GM21576 (cell line): ENCODE results near the gene TDRD7.
"Not testable (repeated sequence)": the region's sequence is repeated elsewhere in the genome, so short reads cannot be mapped to it uniquely, and the experiment has no call there.

Source experiments
- ATAC-seq: cut with Tn5 transposase; IDR thresholded peaks from one replicate; pipeline ENCODE4 v1.9.1; 2021; ENCODE audit warnings: mild to moderate bottlenecking, moderate library complexity; ENCODE audit not compliant: unreplicated experiment

The TDRD7 gene

GRCh38 chr9:97473717-97474116 lies 61.8 kb downstream of the TDRD7 start:
- ATAC-seq = no peak

DNA sequence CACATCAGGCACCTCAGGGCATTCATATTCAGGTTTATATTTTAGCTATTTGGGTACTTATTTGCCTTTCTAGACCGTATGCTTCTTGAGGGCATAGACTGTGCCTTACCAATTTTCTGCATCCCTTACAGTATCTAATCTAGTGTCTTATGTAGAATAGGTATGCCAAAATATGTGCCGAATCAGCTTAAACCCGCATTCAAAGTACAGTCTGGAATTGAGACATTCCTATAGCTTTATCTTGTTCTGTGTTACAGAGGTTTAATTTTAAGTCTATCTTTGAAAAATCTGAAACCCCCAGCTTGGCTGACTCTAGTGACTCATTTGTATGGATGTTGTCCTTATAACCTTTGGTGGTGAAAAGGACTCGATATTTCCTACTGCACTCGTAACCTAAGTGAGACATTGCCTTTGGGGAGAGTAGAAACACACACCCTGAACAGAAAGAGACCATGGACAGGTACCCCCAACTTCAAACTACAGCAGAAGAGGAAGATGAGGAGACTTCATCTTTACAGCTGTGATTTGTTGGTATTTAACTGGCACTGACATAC lies 62.6 kb downstream of the TDRD7 start:
- ATAC-seq = no peak

GRCh38 chr9:97475059-97475458 lies 63.2 kb downstream of the TDRD7 start:
- no peak for ATAC-seq

DNA sequence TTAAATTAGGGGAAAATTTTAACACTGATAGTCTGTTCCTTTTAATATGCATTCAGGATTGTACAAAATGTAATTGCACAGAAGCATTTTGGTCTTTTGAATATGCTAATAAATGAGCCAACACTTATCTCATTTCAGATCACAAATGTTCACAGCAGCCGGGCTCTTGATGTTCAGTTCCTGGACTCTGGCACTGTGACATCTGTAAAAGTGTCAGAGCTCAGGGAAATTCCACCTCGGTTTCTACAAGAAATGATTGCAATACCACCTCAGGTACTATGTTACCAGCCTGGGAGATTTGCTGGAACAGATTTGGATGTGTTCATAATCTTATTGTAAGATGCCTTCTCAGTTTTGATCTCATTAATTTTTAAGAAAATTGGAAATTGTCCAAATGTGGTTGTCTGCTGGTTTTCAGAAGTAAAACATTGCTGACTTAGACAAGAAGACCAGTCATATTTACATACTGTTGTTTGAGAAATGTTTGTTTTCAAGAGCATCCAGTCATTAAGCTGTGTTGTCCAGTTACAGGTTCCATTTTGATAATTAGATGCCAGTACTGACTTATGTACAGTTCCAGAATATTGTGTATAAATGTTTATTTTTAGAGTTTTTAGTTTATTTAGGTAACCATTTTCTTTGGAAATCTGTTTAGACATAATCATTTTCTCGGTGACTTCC lies 66.5 kb downstream of the TDRD7 start:
- no peak for ATAC-seq

DNA sequence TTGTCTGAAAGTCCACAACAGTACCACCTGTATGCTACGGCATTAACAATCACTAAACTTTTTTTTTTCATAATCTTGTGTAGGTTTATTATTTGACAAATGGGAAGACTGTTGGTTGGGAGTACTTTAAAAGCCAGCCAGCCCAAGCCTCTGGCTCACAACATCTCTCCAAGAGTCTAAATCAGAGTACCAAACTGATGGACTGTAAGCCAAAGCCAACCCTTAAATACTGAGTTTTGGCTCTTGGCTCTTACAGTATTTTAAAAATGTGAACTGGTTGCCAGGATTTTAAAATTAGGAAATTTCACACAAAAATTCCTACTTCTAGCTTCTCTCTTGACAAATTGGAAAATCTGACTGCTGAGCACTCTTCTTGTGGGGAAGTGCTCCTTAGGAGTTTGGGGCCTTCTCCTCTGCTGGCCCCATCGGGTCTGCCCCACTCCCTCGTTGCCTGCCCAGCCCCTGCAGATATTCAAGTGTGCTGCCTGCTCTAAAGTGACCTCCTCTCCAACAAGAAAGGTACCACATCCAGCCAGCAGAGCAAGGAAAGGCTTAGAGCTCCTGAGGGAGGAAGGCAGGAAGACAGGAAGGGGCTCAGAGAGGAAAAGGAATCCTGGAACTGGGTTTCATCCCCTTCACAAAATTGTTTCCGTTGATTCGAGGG lies 67.7 kb downstream of the TDRD7 start:
- no peak for ATAC-seq

GRCh38 chr9:97480174-97480573 lies 68.3 kb downstream of the TDRD7 start:
- no peak for ATAC-seq

DNA sequence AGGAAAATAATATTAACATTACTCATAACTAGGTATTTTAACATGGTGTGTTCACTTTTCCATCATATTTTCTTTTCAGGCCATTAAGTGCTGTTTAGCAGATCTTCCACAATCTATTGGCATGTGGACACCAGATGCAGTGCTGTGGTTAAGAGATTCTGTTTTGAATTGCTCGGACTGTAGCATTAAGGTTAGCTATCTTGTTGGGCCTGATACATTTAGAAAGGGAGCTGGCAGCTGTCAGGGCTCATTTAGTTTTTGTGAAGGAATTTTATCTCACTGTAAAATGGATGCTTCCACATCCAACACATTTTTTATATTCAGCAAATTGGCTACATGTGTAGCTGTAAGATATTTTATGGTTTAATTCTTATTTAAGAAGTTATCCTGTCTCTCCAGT lies 68.9 kb downstream of the TDRD7 start:
- no peak for ATAC-seq

- ATAC-seq = no peak
Observed at GRCh38 chr9:97484134-97484533, 72.2 kb downstream of the TDRD7 start.

DNA sequence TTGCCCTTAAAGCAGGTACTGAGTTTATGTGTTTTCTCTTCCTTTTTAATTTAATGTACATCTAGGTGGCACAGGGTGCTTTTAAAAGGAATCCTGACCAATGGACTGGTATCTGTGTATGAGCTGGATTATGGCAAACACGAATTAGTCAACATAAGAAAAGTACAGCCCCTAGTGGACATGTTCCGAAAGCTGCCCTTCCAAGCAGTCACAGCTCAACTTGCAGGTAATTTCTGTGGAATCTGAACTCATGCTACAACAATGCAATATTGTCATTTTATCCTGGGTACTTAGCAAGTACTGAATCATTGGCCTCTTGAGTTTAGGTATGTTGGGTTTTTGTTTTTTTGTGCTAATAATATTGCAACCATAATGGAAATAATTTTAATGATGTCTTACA lies 75.2 kb downstream of the TDRD7 start:
- ATAC-seq = no peak

DNA sequence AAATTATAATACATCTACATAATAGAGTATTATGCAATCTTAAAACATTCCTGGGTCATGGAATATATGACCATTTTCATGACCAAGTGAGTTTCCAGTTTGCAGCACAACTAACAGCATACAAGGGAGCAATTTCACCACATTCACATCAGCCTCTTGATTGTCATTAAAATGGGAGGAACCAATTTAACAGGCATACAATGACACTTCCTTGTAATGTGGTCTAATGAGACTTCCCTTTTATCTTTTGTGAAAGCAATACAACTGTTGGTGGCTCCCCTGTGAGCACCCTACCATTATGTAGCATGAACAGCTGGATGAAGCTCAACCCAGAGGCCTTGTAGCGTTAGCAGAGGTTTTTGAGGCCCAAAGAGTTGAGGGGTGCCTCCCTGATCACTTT lies 76.0 kb downstream of the TDRD7 start:
- ATAC-seq = no peak

DNA sequence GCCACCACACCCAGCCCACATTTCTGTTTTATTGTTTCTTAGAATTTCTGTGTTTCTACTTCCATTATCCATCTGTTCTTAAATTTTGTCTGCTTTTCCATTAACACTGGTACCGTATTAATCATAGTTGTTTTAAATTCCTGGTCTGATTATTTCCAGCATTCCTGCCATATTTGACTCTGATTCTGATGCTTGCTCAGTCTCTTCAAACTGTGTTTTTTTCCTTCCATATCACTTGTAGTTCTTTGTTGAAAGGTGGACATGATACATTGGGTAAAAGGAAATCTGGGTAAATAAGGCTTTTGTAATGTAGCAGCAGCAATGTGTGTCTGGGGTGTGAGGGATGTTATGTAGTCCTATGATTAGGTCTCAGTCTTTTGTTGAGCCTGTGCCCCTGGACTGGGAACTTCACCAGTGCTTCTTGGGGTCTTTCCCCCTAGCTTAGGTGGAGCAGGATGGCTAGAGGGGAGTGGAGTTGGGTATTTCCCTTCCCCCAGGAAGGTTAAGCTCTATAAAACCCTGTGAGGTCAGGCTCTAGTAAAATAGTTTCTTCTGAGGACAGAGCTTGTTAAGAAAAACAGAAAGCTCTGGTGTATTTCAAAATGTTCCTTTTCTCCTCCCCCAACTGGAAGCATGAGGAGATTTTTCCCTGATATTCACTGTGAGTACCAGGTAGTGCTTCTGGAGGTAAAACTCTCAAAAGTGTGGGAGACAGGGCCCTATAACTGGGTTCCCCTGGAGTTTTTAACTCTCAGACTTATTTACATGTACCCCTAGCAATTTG lies 79.5 kb downstream of the TDRD7 start:
- ATAC-seq = no peak

DNA sequence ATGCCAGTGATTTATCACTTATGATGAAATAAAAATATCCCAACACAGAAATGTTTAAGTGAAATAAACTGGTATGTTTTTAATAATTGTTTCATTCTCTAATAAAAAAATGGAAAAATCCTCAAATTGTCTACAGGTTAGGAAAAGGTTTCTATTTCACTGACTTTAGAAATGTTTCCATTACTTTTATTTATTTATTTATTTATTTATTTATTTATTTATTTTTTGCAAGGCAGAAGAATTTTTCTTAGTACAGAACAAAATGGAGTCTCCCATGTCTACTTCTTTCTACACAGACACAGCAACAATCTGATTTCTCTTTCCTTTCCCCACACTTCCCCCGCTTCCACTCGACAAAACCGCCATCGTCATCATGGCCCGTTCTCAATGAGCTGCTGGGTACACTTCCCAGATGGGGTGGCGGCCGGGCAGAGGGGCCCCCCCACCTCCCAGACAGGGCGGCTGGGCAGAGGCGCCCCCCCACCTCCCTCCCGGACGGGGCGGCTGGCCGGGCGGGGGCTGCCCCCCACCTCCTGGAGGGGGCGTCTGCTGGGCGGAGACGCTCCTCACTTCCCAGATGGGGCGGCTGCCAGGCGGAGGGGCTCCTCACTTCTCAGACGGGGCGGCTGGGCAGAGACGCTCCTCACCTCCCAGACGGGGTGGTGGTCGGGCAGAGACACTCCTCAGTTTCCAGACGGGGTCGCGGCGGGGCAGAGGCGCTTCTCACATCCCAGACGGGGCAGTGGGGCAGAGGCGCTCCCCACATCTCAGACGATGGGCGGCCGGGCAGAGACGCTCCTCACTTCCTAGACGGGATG lies 85.9 kb downstream of the TDRD7 start:
- ATAC-seq = not testable (repeated sequence)

GRCh38 chr9:97498846-97499245 lies 87.0 kb downstream of the TDRD7 start:
- ATAC-seq = not testable (repeated sequence)

DNA sequence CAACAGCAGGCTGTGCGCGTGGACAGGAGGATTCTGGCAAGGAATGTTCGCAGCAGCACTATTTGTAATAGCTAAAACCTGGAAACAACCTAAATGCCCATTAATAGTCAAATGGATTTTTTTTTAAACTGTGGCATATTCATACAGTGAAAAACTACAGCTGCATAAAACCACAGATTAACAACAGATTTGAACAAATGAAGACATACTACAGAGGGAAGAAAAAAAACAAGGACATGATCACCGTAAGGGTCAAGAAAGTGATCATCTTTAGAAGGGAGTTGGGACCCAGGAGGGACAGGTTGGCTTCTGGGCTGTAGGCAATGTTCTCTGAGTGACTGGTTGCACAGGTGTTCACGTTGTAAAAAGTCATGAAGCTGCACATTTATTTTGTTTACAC lies 88.4 kb downstream of the TDRD7 start:
- ATAC-seq = no peak

DNA sequence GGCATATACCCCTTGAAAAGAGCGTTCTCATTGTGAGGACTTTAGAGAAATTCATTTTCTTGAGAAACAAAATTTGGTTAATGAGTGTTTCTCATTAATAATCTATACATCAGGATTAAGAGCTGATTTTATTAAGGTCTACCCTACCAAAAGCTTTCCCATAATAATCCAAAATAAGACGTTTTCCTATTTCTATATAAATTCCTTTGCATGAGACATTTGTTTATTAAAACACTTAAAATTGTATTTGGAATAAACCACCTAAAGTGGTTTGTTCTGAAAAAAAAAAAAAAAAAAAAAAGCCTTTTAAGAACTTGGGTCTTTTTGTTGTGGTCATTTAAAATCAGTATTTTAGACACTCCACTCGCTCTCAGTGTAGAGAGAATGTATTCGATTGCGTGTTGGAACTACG lies 88.9 kb downstream of the TDRD7 start:
- no peak for ATAC-seq

- ATAC-seq = peak; percentile 66
Observed at GRCh38 chr9:97501177-97501971, 89.5 kb downstream of the TDRD7 start, which contains the start of gene TMOD1. TSS of gene TMOD1 (plus strand) at chr9:97501666. CDS start at chr9:97524189, 22,523 bp downstream.

- ATAC-seq = peak; percentile 9
Observed at GRCh38 chr9:97501972-97502221, 90.0 kb downstream of the TDRD7 start.

- no peak for ATAC-seq
Observed at GRCh38 chr9:97502222-97502983, 90.5 kb downstream of the TDRD7 start.
